NK-92 treated with Interleukin-12 subunit alpha and Interleukin-12 subunit beta, amount 100 ng/mL, for 24 hours (cell line): Measurements from ENCODE around the gene KRT81.
"Not testable (repeated sequence)": the region's sequence is repeated elsewhere in the genome, so short reads cannot be mapped to it uniquely, and the experiment has no call there.

Experiments used
- DNase-seq: peaks from one replicate; lab custom pipeline; 2025; lab: John Stamatoyannopoulos, UW

KRT81 gene

DNA sequence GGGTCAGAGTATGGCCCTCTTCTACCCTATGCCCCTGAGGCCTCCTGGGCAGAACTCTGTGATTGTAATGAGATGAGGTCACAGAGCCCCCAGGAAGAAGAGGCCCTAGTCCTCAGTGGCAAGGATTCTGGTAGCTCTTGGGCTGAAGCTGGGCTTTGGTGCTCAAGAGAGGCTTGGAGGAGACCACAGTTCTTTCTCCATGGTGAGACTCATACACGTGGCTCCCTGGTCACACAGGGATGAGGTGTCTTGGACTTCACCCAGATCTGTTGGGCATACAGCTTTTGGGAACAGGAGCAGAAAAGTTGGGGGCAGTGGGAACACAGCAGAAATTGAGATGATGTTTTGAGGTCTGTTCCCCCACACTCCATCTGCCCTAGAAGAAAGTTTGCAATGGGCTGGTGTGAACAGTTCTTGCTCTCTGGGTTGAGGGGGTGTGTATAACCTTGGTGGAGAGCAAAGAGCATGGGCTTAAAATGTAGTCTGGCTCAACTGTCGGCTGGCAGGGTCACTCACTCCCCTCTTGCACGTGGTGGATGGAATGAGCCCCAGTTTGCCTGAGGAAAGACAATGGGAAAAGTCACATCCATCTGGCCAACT is 16.7 kb downstream of the KRT81 start, which contains the start of gene KRT86:
Gene KRT86, plus strand, starts transcription at position 125 of the 600 bp plus-strand sequence. CDS start 27,272 bp downstream, outside the sequence.
- DNase-seq = no peak

DNA sequence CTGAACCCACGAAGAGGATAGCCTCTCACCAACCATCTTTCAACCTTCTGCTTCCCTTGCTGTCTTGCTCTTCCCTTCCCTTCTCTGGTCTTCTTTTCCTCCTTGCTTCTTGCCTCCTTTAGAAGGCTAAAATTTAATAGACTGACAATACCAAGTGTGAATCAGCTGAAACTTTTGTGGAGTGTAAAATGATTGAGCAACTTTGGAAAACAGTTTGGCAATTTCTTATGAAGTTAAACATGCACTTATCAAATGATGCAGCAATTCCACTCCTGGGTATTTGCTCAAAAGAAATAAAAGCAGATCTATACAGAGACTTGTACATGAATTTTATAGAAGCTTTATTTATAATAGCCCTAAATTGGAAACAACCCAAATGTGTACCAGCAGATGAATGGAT is 20.2 kb downstream of the KRT81 start:
- no peak for DNase-seq

DNA sequence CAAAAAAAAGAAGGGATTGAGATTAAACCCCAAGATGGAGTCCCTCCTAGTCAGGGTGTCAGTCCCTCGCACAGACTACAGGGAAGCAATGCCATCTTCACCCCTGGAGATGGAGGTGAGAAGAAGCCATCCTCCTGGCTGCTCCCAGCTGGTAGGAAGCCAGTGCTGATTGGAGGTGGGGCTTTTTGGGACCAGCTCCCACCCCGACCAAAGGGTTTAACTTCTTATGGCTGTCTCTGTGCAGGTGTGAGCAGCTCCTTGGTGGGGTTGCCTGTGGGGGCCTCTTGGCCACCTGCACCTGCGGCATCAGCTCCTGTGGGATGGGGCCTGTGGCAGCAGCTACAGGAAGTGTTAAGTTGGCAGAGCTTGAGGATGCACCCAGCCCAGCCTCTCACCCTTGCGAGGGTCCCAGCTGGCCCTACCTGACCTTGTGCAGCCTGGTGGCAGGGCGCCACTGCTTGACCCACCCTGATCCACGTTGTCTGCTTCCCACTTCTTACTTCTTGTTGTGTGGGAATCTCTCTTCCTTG is 20.7 kb downstream of the KRT81 start:
- no peak for DNase-seq

DNA sequence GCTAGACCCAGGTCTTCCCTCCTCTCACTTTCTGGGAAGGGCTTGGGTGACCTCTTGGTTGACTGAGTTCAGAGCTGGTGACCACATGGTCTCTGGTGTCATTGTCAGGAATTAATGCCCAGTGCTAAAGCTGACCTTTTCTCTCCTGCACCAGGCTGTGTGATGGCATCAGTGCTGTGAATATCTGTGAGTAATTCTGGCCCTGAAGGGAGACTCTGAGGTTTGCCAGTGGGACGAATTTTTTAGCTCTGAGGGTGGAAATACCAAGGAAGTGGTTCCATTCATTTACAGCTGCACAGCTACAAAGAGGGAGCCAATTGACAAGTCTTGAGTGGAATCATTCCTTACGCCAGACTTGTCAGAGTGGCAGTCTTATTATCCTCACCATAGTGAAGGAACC is 23.1 kb downstream of the KRT81 start:
- DNase-seq = no peak

- no peak for DNase-seq
Observed at GRCh38 chr12:52267699-52268098, 23.6 kb downstream of the KRT81 start.

DNA sequence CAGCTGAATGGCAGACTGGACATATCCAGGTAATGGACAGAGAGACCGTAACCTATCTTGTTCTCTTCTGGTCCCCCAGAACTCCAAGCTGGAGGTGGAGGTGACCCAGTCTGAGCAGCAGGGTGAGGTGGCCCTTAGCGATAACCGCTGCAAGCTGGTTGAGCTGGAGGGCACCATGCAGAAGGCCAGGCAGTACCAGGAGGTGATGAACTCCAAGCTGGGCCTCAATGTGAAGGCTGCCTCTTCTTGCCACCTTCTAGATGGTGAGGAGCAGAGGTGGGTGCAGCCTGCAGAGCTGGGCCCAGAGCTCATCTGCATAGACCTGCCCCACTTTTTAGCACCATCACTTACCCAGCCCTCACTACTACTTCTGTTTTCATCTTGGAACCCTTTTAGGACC is 24.1 kb downstream of the KRT81 start:
- no peak for DNase-seq

DNA sequence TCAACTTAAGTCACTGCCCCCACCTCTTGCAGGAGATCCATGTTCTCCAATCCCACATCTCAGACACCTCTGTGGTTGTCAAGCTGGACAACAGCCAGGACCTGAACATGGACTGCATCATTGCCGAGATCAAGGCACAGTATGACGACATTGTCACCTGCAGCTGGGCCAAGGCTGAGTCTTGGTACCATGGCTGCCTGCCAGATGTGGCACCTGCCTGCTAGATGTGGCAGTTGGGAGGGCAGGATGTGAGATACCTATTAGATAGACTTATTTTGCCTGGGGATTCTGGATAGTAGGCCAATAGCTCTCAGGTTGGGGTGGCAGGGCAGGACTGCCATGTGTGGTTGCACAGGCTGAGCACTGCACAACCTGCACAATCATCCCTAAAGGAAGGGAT is 24.8 kb downstream of the KRT81 start:
- DNase-seq = no peak

GRCh38 chr12:52264435-52264825 is 26.9 kb downstream of the KRT81 start:
- DNase-seq = no peak

DNA sequence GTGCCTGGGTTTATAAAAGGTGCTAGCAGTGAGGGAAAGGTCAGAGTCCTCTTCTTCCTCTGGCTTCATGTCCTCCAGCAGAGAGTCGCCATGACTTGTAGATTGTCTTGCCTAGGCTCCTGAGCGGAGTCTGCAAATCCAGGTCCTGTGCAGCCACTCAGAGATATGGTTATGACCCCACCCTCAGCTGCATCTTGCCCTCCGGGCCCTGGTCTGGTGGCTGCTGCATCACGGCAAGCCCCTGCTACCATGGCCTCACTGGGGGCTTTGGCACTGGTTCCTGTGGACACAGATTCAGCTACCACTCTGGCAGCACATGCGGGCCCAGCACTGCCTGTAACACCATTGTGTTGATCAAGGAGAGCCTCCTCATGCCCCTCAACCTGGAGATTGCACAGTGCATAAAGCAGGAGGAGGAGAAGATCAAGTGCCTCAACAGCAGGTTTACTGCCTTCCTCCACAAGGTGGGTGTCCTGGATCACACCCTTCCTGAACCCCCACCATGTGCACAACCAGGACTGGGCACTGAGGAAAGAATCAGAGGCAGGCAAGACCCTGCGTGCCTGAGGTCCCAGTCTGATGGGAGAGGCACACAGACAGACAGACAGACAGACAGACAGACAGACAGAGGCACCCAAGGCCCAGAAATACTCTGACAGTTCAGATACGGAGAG is 27.4 kb downstream of the KRT81 start:
- DNase-seq = no peak

GRCh38 chr12:52262286-52262685 is 29.0 kb downstream of the KRT81 start:
- no peak for DNase-seq

GRCh38 chr12:52261208-52261484 is 30.2 kb downstream of the KRT81 start:
- no peak for DNase-seq

DNA sequence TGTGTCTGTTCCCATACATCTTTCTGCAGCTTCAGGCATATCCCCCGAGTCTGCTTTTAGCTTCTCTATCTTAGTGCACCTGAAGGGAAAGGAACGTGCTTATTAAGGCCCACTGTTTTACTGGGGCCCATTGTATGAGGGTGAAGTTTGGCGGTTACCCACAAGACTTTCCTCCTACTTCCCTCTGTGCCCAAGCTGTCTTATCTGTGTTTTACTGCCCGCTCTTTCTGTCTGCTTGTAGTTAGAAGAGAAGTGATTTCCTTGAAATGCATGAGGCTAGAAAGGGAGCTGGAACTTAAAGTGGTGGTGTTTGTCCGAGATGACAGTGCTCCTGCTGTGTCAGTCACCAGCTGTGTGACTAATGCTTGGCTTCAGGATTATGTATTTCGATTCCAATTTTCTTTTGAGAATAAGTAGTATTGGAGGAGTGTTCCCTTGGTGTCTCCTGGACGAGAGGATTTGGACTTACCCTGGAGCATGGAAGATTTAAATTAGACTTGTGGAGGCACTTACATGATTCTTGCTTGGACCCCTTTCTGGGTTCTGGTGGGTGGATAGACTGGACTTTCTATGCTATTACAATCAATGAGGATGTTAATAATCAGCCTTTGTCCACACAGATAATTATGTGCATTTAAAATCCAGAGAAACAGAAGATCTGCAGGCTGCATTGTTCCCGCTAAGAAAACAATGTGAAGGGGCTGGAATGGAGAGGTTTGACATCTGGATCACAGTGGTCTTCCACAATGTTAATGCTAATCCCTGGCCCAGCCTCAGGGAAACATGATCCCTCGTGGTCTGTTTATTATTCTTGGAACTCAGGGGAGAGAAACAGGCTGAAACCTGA is 30.8 kb downstream of the KRT81 start:
- no peak for DNase-seq

- DNase-seq = no peak
Observed at GRCh38 chr12:52259657-52260243, 31.6 kb downstream of the KRT81 start.

- no peak for DNase-seq
Observed at GRCh38 chr12:52258335-52258901, 32.9 kb downstream of the KRT81 start.

GRCh38 chr12:52257922-52258321 is 33.4 kb downstream of the KRT81 start:
- DNase-seq = not testable (repeated sequence)

DNA sequence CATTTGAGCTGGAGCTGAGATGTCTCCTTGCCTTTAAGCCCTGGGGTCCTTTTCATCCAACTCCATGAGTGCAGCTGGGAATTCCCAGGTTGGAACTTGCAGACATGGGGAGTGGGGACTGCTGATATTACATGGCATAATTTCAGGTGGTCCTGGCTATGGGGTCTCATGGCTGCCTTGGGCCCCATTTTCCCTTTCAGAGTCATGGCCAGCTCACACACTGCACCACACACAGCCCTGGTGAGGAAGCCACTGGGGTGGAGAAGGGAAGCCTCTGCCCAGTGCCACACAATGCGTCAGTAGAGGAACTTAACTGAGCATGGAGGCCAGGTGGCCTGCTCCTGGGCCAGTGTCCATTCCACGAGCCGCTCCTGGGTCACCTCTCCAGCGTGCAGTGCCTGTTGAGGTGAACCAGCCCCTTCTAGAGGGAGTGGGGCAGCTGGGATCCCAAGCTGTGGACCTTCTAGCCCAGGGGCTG is 34.2 kb downstream of the KRT81 start:
- DNase-seq = no peak

DNA sequence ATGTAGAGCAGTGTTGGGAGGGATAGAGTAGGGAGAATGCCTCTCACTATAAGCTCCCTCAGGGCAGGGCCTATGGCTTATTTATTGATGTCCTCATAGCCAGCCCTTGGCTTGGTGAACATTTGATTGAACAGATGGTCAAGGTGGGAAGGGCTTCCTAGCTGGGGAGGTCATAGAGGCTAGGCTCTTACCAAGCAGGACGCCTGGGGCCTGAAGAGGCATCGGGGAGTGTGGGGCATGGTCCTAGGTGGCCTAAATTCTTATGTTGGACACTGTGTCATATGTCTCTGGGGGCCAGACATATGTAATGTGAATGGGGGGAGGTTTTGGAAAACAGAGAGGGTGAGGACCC is 34.8 kb downstream of the KRT81 start:
- no peak for DNase-seq

DNA sequence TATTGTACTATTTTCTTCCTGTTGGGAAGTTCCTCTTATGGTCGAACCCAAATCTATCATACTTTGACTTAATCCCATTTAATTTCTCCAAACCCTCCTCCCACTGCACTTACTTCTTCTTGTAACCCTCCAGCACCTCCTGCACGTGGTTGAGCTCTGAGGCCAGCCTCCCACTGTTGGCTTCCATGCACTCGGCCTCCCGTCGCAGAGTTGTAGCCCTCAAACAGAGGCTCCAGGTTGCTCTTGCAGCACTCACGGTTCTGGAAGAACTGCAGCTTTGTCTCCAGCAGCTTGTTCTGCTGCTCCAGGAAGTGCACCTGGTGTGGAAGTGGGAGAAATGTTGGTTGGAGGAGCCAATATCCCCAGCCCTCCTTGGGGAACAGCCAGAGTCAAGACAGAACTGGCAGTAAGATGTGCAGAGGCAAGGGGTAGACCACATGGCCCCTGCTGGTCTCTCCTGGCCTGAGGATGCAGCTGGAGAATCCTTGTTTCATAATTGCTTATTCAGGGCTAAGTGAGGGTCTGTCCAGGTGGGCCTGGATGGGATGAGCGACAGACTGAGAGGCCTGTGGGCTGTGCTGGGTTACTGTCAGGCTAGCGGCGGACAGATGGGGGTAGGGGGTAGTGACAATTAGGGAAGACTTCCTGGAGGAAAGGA is 35.3 kb downstream of the KRT81 start:
- no peak for DNase-seq

- no peak for DNase-seq
Observed at GRCh38 chr12:52254965-52255751, 36.2 kb downstream of the KRT81 start.

DNA sequence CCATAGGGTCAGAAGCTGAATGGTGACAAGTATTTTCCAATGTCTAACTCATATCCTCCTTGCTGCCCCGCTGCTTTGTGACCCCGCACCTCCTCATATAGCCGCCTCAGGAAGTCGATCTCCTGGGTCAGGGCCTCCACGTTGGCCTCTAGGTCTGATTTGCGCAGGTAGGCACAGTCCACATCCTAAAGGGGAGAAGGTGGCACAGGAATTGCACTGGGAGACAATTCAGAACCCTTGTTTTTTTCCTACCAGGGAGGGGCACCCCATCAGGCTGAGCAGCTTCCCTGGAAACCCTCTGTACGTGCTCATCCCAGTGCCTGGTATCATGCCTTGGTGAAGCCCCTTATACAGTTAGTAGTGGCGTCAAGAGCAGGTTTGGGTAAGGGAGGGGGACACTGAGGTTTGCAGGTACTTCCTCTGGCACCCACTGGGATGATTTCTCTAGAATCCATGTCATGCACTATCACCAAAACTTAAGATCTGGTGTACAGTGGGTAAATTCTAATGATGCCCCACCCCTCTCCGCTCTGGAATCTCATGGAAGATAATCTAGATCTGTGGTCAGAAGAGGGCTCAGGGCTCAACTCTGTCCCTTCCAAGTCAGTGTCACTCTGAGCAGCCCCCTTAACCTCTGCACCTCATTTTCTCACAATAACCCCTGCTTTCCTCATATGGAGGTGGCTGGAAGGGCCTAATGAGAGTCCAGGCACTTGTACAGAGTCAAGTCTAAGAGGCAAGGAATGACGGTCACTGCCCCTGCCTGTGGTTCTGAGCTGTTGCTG is 37.0 kb downstream of the KRT81 start:
- DNase-seq = no peak
